Measurements from ENCODE around the gene SIGLEC12. TPM values are rescaled to one million over a fixed set of nuclear protein-coding genes. Genes with fewer than 3 reads are reported as not detected.

Gene SIGLEC12
- total and polyA plus RNA-seq, 2 of the 13 experiments (the other 11 are each of a cell fraction or from before 2014, with no cell fraction given) = not detected

GRCh38 chr19:51469162-51469561 is 32.4 kb downstream of the SIGLEC12 start:
- H3K4me3 ChIP-seq (replicated peaks in 1 of 3; ENCODE audit: insufficient read depth in 1 of 3, low read depth in 2 of 3, low read length in 3 of 3) = no peak overlapping the region
- intact Hi-C loops (cut with micrococcal nuclease; ENCODE audit: unreplicated experiment) (no loop called here), in situ Hi-C loops (cut with HindIII; ENCODE audit: extremely low pct_ligation_motif_present, low pct_unique_long_range_greater_than_20kb) (no loop called here)
- ATAC-seq = no peak
- no peaks in the 10 kb centered on the region for H4K20me1 ChIP-seq (ENCODE audit: insufficient read depth, low read length)
- H3K4me2 ChIP-seq (ENCODE audit: low read depth, low read length) = no peak overlapping the region
- no peak overlapping the region for H3K27ac ChIP-seq (ENCODE audit: extremely low read length, insufficient read depth, low read length)
- H2AFZ ChIP-seq (ENCODE audit: low read length) = no peak overlapping the region
- H3K9me3 ChIP-seq (ENCODE audit: low read length) = no peaks in the 10 kb centered on the region
- no peaks in the 10 kb centered on the region for H3K27me3 ChIP-seq (ENCODE audit: control insufficient read depth in 1 of 2, insufficient read depth in 2 of 2, low read length in 2 of 2)
- H3K9ac ChIP-seq (ENCODE audit: insufficient read depth, low read depth, low read length) = no peak overlapping the region
- ChIA-PET CTCF (ENCODE audit: low intra/inter-chr PET ratio, low total read pairs) (no interaction called here), POLR2A (no interaction called here)
- DNase-seq (ENCODE audit: low spot score) = no peak
- WGBS (ENCODE audit: low lambda C conversion rate) = 0% methylated on average over 2 of the region's 4 CpGs
- no TSS peak for BruUV-seq (replicated peaks)
- no peak for TF ChIP-seq ZNF446 (CRISPR knock-in tag; IDR thresholded peaks at IDR 0.05)
- no peak for TF ChIP-seq ZFP82 (CRISPR knock-in tag; IDR thresholded peaks at IDR 0.05; ENCODE audit: borderline replicate concordance)
- no peak for TF ChIP-seq PREB (CRISPR knock-in tag; IDR thresholded peaks at IDR 0.05)
- no peak for TF ChIP-seq CEBPG (CRISPR knock-in tag; IDR thresholded peaks at IDR 0.05)
- TF ChIP-seq, protein P1, sequence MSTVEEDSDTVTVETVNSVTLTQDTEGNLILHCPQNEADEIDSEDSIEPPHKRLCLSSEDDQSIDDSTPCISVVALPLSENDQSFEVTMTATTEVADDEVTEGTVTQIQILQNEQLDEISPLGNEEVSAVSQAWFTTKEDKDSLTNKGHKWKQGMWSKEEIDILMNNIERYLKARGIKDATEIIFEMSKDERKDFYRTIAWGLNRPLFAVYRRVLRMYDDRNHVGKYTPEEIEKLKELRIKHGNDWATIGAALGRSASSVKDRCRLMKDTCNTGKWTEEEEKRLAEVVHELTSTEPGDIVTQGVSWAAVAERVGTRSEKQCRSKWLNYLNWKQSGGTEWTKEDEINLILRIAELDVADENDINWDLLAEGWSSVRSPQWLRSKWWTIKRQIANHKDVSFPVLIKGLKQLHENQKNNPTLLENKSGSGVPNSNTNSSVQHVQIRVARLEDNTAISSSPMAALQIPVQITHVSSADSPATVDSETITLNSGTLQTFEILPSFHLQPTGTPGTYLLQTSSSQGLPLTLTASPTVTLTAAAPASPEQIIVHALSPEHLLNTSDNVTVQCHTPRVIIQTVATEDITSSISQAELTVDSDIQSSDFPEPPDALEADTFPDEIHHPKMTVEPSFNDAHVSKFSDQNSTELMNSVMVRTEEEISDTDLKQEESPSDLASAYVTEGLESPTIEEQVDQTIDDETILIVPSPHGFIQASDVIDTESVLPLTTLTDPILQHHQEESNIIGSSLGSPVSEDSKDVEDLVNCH (CRISPR knock-in tag; IDR thresholded peaks at IDR 0.05) = no peak
- no peak for TF ChIP-seq REST (IDR thresholded peaks at IDR 0.05; ENCODE audit: borderline replicate concordance in 1 of 2, low read depth in 1 of 2, low read length in 2 of 2)
- no peaks in the 10 kb centered on the region for H3K79me2 ChIP-seq (ENCODE audit: insufficient read depth, low read length)
- H3K4me1 ChIP-seq (ENCODE audit: insufficient read depth, low read length) = peaks cover 10% of the 10 kb centered on the region
- no peaks in the 10 kb centered on the region for H3K36me3 ChIP-seq (replicated peaks in 1 of 2; ENCODE audit: control insufficient read depth in 1 of 2, insufficient read depth in 2 of 2, low read length in 2 of 2)
- no peak for FAIRE-seq

Data from HepG2 (cell line).